Measurements from ENCODE around the gene TBPL2.

Gene TBPL2

DNA sequence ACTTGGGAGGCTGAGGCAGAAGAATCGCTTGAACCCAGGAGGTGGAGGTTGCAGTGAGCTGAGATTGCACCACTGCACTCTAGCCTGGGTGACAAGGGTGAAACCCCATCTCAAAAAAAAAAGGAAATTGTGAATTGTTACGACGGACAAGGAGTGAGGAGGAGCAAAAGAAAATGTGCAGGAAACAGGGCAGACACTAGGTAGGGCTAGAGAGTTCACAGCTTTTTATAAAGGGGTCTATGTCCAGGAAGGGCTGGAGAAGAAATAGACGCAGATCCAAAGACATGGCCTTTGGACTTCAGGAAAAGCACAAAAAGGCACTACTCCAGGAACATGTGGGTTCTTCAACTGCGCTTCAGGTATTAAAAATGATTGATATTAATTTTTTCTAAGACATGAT lies 63.2 kb downstream of the TBPL2 start:
- DNase-seq = no peak
- intact Hi-C loops (cut with DNase I) = no loop called here

DNA sequence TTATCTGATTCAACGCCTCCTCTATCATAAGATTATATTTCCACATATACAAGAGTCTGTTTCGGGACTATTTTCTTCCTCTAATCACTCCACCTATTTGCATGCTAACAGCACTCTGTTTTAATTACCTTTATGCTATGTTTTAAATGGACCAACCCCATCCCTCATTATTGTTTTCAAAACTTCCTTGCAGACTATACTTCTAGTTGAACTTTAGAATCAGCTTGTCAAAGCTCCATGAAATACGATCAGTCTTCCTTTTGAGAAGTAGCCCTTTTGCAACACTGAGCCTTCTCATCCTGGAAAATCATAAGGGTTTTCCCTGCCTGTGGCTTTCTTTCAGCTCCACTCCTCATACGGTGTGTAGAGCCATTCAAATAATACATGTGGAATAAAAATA lies 65.6 kb downstream of the TBPL2 start:
- DNase-seq = no peak
- intact Hi-C loops (cut with DNase I) = no loop called here

GRCh38 chr14:55373784-55374705 lies 66.4 kb downstream of the TBPL2 start:
- DNase-seq = no peak
- intact Hi-C loops (cut with DNase I) = no loop called here

- intact Hi-C loops (cut with DNase I) = no loop called here
- no peak for DNase-seq
Measured at GRCh38 chr14:55372825-55373224, 67.6 kb downstream of the TBPL2 start.

GRCh38 chr14:55372423-55372822 lies 68.0 kb downstream of the TBPL2 start:
- intact Hi-C loops (cut with DNase I) = no loop called here
- DNase-seq = no peak

DNA sequence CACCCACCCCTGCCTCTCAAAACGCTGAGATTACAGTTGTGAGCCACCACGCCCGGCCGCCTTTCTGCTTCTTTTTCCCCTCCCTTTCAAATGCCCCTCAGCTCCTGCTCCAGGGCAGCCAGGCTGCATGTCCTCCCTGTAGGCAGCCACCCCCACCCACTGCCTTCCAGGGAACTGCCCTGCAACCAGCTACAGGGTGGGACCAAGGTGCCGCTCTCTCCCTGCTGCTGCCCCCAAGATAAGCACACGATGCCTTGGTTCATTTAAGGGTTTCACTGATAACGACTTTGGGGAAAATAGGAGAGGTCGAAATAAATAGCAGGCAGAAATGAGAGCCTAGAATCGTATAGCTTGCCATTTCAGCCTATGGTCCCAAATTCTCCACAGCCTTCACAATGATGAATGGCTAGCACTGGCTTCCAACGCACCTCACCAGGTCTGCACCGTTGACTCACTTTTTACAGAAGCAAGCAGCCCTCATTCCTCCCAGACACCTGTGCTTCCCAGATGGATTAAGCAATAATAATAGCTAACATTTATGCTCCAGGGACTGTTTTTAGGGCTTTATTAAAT lies 69.4 kb downstream of the TBPL2 start:
- intact Hi-C loops (cut with DNase I) = no loop called here
- no peak for DNase-seq

DNA sequence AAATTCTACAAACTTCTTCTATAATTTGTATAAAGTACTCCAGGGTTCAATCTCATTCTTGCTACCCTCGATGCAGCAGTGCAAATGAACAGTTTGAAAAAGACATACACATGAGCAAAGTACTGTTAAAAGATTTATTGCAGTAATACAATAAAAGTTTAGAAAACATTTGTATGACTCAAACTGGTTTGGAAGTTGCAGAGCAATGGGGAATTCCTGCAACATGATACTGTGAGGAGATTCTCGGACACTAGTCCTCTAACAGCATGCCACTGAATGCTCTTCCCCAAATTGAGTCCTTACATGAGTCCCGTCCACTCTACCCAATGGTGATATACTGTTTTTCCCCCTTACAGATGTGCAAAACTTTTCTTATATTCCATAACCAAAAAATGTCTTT lies 74.1 kb downstream of the TBPL2 start:
- DNase-seq = no peak
- intact Hi-C loops (cut with DNase I) = no loop called here
